GM10248 (cell line): ENCODE measurements around the gene TOR1AIP2.

Experiments used
- CTCF ChIA-PET: fragments of 300-600 bp; sonication (Branson Sonifier 250); formaldehyde crosslinking; extraction: SDS; loops from one replicate; lab custom pipeline; 2021; ENCODE audit warnings: antibody characterized with exemption; lab: Yijun Ruan, JAX
- POLR2A ChIA-PET: fragments of 350-650 bp; sonication (Branson Sonifier 250); formaldehyde crosslinking; extraction: SDS; loops from one replicate; lab custom pipeline; 2020; ENCODE audit warnings: antibody characterized with exemption; lab: Yijun Ruan, JAX
- DNase-seq: peaks from one replicate; pipeline ENCODE4 v3.0.0; 2012; ENCODE audit errors: extremely low spot score
- TF ChIP-seq, protein P1 (sequence below): IDR thresholded peaks from 2 replicates; pipeline ENCODE4 v1.5.1; 2012; ENCODE audit warnings: mild to moderate bottlenecking, low read depth; ENCODE audit errors: extremely low read depth, missing control alignments, control extremely low read depth

TOR1AIP2 gene

DNA sequence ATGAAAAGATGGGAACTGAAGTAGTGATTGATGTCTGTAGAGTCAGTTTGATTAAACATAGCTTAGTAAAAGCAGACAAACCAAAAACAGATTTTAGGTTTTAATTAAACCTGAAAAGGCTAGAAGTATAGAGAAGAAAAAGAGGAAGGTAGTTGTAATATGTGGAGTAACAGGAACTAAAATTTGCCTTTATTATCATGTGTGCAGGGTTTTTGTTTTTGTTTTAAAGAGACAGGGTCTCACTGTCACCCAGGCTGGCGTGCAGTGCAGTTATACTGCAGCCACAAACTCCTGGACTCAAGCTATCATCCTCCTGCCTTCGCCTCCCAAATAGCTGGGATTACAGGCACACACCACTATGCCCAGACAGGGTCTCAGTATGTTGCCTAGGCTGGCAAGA is 10.5 kb upstream of the TOR1AIP2 start:
- POLR2A ChIA-PET: no interaction called here
- no peak for DNase-seq
- CTCF ChIA-PET: interaction anchor here (1.0 to 2.4 kb wide), 5 partner anchors 9 to 108 kb away, joined by 3 to 7 read pairs (median 4); no protein-coding TSS in a partner anchor
- TF ChIP-seq, protein P1, sequence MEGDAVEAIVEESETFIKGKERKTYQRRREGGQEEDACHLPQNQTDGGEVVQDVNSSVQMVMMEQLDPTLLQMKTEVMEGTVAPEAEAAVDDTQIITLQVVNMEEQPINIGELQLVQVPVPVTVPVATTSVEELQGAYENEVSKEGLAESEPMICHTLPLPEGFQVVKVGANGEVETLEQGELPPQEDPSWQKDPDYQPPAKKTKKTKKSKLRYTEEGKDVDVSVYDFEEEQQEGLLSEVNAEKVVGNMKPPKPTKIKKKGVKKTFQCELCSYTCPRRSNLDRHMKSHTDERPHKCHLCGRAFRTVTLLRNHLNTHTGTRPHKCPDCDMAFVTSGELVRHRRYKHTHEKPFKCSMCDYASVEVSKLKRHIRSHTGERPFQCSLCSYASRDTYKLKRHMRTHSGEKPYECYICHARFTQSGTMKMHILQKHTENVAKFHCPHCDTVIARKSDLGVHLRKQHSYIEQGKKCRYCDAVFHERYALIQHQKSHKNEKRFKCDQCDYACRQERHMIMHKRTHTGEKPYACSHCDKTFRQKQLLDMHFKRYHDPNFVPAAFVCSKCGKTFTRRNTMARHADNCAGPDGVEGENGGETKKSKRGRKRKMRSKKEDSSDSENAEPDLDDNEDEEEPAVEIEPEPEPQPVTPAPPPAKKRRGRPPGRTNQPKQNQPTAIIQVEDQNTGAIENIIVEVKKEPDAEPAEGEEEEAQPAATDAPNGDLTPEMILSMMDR: no peak

DNA sequence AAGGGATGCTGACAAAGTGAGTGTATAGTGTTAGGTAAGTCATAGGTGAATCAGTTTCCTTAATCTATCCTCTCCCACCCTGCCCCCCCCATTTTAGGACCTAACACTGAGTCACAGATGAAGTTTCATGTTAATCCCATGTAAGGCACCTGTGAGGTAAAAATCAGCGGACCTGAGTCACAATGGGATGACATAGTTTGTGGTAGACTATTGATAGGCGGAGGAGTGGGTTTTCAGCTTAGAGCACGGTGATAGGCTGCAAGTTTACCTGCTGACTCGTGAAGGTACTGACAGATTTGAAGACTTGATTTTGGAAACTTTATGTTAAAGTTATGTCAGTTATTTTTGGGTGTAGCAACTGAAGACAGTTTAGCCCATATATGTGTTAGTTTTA is 6.1 kb upstream of the TOR1AIP2 start:
- ChIA-PET CTCF (interaction anchor here (0.8 to 1.8 kb wide), 3 partner anchors 18 to 34 kb away, joined by 3 to 5 read pairs (median 4); no protein-coding TSS in a partner anchor), POLR2A (interaction anchor here (0.6 to 1.6 kb wide), 2 partner anchors 12 to 249 kb away, joined by 4 to 9 read pairs; no protein-coding TSS in a partner anchor)
- TF ChIP-seq, protein P1: no peak
- peak; percentile 54 for DNase-seq

DNA sequence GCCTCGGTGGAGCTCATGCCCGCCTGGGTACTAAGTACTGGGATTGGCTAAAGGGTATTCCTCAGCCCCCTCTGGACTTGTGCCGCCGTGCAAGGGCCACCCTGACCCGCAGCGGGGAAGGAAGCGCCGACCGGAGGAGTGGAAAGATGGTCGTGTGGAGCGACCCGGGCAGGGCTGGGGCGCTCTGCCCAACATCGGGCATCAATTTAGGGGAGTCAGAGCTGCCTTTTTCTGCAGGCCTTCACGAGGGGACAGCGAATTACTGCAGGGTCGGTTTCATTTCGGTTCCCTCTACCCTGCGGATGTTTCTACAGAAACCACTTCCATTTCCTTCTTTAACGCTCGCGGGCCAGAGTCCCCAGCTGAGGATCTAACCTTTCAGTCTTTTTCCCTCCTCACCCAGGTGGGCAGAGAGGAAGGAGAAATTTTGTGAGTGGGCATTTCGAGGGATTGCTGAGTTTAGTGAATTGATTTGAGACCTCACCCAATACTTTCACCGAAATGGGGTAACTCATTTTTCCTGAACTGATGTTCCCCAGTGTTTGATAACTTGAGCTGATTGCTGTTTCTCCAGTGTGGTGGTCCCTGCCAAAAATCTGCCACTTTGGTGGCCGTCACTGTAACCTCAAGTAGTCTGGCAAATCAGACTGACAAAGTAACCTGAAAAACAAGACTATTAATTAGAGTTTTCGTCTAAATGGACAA is 5.6 kb upstream of the TOR1AIP2 start:
- TF ChIP-seq, protein P1: no peak
- ChIA-PET CTCF (interaction anchor here (0.7 to 1.8 kb wide), 10 partner anchors 14 to 297 kb away, joined by 3 to 5 read pairs (median 3); no protein-coding TSS in a partner anchor), POLR2A (interaction anchor here (0.6 to 1.6 kb wide), 4 partner anchors 11 to 271 kb away, joined by 3 to 4 read pairs (median 3); no protein-coding TSS in a partner anchor)
- DNase-seq: peak; percentile 16

DNA sequence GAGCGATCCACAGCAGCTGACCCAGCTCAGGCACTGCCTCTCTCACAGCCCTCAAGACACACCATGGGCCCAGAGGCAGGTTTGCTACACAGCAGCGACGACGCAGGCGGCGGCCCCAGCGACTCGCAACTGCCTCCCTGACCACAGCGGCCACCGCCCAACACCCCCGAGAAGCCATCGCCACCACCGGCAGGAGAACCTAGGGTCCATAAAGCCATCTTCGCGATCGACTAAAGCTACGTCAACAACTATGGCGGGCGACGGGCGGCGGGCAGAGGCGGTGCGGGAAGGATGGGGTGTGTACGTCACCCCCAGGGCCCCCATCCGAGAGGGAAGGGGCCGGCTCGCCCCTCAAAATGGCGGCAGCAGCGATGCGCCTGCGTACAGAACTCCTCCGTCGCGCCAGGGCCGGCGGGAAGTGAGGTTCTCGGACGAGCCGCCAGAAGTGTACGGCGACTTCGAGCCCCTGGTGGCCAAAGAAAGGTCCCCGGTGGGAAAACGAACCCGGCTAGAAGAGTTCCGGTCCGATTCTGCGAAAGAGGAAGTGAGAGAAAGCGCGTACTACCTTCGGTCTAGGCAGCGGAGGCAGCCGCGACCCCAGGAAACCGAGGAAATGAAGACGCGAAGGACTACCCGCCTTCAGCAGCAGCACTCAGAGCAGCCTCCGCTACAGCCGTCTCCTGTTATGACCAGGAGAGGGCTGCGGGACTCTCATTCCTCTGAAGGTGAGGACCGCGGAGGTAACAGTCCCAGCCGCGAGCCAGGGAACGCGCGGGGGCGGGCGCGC is 4.8 kb upstream of the TOR1AIP2 start, which contains the start of gene TOR1AIP1:
TSS of gene TOR1AIP1 (plus strand) at position 33 of the 787 bp plus-strand sequence. CDS start at position 251, 218 bp downstream.
- POLR2A ChIA-PET: interaction anchor here (0.5 to 1.6 kb wide), 5 partner anchors 10 to 297 kb away, joined by 3 to 5 read pairs (median 4); no protein-coding TSS in a partner anchor
- TF ChIP-seq, protein P1: peak; percentile 15
- CTCF ChIA-PET: interaction anchor here (0.7 to 1.8 kb wide), 10 partner anchors 13 to 298 kb away, joined by 3 to 5 read pairs (median 3); no protein-coding TSS in a partner anchor
- peak; percentile 92 for DNase-seq

DNA sequence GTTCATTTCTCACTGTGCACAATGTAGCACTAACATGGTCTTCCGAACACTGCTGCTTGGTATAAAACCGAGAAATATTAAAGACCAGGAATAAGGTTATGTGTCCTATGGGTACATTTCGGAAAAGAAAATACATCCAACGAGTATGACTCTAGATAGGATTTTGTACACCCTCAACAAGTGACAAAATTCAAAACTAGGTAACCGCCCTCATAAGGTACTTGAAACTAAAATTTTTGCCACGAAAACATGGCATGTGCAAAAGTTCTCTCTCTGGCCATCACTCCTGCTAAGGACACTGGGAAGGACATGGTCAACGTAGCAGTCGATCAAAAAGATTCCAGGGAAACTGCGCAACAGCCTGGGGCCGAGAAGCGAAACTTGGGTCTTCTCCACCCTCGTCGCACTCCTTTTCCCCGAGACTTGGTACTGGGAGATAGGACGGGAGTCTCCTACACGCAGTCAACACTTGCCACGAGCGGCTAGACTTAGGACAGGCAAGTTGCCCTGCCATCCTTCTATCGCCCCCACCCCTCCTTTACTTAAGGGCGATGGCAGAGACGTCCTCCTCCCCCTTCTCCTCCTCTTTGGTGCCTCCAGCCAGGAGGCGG is 4.1 kb upstream of the TOR1AIP2 start:
- POLR2A ChIA-PET: interaction anchor here (0.5 kb wide), 1 partner anchor 137 kb away, joined by 4 read pairs; no protein-coding TSS in a partner anchor
- no peak for DNase-seq
- TF ChIP-seq, protein P1: no peak
- CTCF ChIA-PET: interaction anchor here (1.8 to 4.7 kb wide), 3 partner anchors 14 to 36 kb away, joined by 4 to 32 read pairs (median 5); no protein-coding TSS in a partner anchor
